SKM-1 treated with dmso at 0.1 percent for 144 hours (cell line): ENCODE data around the gene SAMD9.
"Not testable (repeated sequence)": the region's sequence is repeated elsewhere in the genome, so short reads cannot be mapped to it uniquely, and the experiment has no call there.

Experiments
- DNase-seq: peaks from one replicate; lab custom pipeline; 2025; ENCODE audit not compliant: unreplicated experiment; lab: John Stamatoyannopoulos, UW

SAMD9 gene

GRCh38 chr7:93120592-93121549, 3.1 kb upstream of the SAMD9 start:
- no peak for DNase-seq

- DNase-seq, result no peak
These were observed 1.6 kb upstream of the SAMD9 start for GRCh38 chr7:93119191-93119905.

GRCh38 chr7:93117327-93117726, 452 bp downstream of the SAMD9 start:
- no peak for DNase-seq

GRCh38 chr7:93115796-93116195, 2.0 kb downstream of the SAMD9 start:
- DNase-seq, result no peak

GRCh38 chr7:93108003-93108402, 9.8 kb downstream of the SAMD9 start:
- DNase-seq, result no peak

- no peak for DNase-seq
These were observed 20.4 kb downstream of the SAMD9 start for GRCh38 chr7:93097388-93097787.

GRCh38 chr7:93092757-93093370, 24.9 kb downstream of the SAMD9 start:
- DNase-seq, result peak; percentile 3

- DNase-seq, result not testable (repeated sequence)
These were observed 44.4 kb downstream of the SAMD9 start for GRCh38 chr7:93073357-93073756.

GRCh38 chr7:93062599-93062998, 55.2 kb downstream of the SAMD9 start:
- no peak for DNase-seq

- no peak for DNase-seq
These were observed 56.9 kb downstream of the SAMD9 start for GRCh38 chr7:93060865-93061264.

GRCh38 chr7:93060025-93060424, 57.8 kb downstream of the SAMD9 start:
- DNase-seq, result no peak

GRCh38 chr7:93056621-93057020, 61.2 kb downstream of the SAMD9 start:
- not testable (repeated sequence) for DNase-seq

GRCh38 chr7:93055543-93056107, 62.2 kb downstream of the SAMD9 start:
- DNase-seq, result peak; percentile 19

- DNase-seq, result no peak
These were observed 62.8 kb downstream of the SAMD9 start for GRCh38 chr7:93054975-93055374.

GRCh38 chr7:93053949-93054943, 63.5 kb downstream of the SAMD9 start:
- peak; percentile 23 for DNase-seq

- no peak for DNase-seq
These were observed 64.4 kb downstream of the SAMD9 start for GRCh38 chr7:93053209-93053948.

- no peak for DNase-seq
These were observed 66.1 kb downstream of the SAMD9 start for GRCh38 chr7:93051660-93052059.
